Body of pancreas (tissue), 4 donors: ENCODE measurements around the gene DBR1. TPM values are rescaled to one million over a fixed set of nuclear protein-coding genes. Genes with fewer than 3 reads are reported as not detected.

Source experiments
- ATAC-seq: fragments of 150-250 bp; one replicate; pipeline ENCODE4 v1.9.1; 2016
- DNase-seq, 4 donors: peaks; one replicate each; pipeline ENCODE4 v3.0.0-alpha.2; 2019
- H3K27ac ChIP-seq, 4 donors: fragments of 200-600 bp; sonication (generic); 1 replicate in 3 of 4; 2 replicates in 1 of 4; pipeline versions ENCODE4 v1.5.1 to v1.6.1; 2016 to 2019; ENCODE audit warnings: mild to moderate bottlenecking in 1 of 4, mixed read lengths in 1 of 4, moderate library complexity in 1 of 4
- H3K27me3 ChIP-seq, 2 donors: fragments of 200-600 bp; sonication (generic); one replicate each; pipeline ENCODE4 v1.6.0; 2016; ENCODE audit warnings: mild to moderate bottlenecking in 1 of 2
- H3K36me3 ChIP-seq, 2 donors: fragments of 200-600 bp; sonication (generic); replicated peaks in 1 of 2; 2 replicates each; pipeline ENCODE4 v1.5.1; 2016; ENCODE audit warnings: low read depth in 2 of 2; ENCODE audit not compliant: insufficient read depth in 1 of 2
- H3K4me1 ChIP-seq: fragments of 200-600 bp; sonication (generic); one replicate; pipeline ENCODE4 v1.6.0; 2016
- H3K4me3 ChIP-seq, 2 donors: fragments of 200-600 bp; sonication (generic); 1 replicate in 1 of 2; 2 replicates in 1 of 2; pipeline ENCODE4 v1.5.1; 2016 to 2019
- H3K9me3 ChIP-seq, 3 donors: fragments of 200-600 bp; sonication (generic); 1 replicate in 2 of 3; 2 replicates in 1 of 3; pipeline ENCODE4 v1.5.1; 2016
- CTCF ChIP-seq, 7 experiments: fragments of 450-650 bp in 4 of 7; fragments of 200-600 bp in 3 of 7; sonication (generic) in 3 of 7; IDR thresholded peaks; one replicate each; pipeline ENCODE4 v1.5.1; 2016 to 2019; ENCODE audit warnings: antibody characterized with exemption in 7 of 7
- POLR2A ChIP-seq, 3 donors: fragments of 450-650 bp; IDR thresholded peaks; one replicate each; pipeline ENCODE4 v1.6.1; 2016; ENCODE audit warnings: antibody characterized with exemption in 3 of 3, mild to moderate bottlenecking in 2 of 3
- WGBS, 2 donors: methylation state at CpG; one replicate each; pipeline ENCODE4 v1.1.5; 2017; 5-methylcytosine and 5-hydroxymethylcytosine counted together
- intact Hi-C: fragments of 100-400 bp; cut with DNase I; formaldehyde crosslinking; loops from one replicate; pipeline ENCODE4 v1.15.1; 2023
- total RNA-seq, 2 donors: library from RNA; depleted of rRNA; stranded (reverse); fragments of >200 nt; gene quantifications; one replicate each; pipeline ENCODE4 v1.1.0, GENCODE V29; 2016

DBR1 gene
- total RNA-seq, 2 donors from 2014 or later, result 4.3 to 11.7 TPM

GRCh38 chr3:138127636-138128365 is 46.9 kb downstream of the DBR1 start:
- intact Hi-C loops, result no loop called here
- H3K4me3 ChIP-seq, result no peak overlapping the region
- 77 to 100% methylated on average over 1 of the region's 1 CpG for WGBS, 2 donors

GRCh38 chr3:138125548-138126221 is 49.0 kb downstream of the DBR1 start:
- H3K4me3 ChIP-seq, result no peak overlapping the region
- H3K9me3 ChIP-seq, result no peaks in the 10 kb centered on the region
- TF ChIP-seq POLR2A (IDR thresholded peaks at IDR 0.05), result peak in 1 of 3 donors; percentile 29
- TF ChIP-seq CTCF (IDR thresholded peaks at IDR 0.05), result no peak
- peak overlapping the region in 2 of 4 donors; percentile 31 to 50 for H3K27ac ChIP-seq
- peak; percentile 62 for ATAC-seq
- peak in 1 of 4 donors; percentile 40 for DNase-seq
- H3K36me3 ChIP-seq, result no peaks in the 10 kb centered on the region
- H3K27me3 ChIP-seq, result no peaks in the 10 kb centered on the region
- intact Hi-C loops, result no loop called here
- H3K4me1 ChIP-seq, result no peaks in the 10 kb centered on the region
- 45 to 63% methylated on average over 5 of the region's 5 CpGs for WGBS, 2 donors

More at GRCh38 chr3:138127636-138128365, 46.9 kb downstream of the DBR1 start:
- peaks cover 3% of the 10 kb centered on the region for H3K4me1 ChIP-seq
- ATAC-seq (no peak), DNase-seq (no peak)
- no peak for TF ChIP-seq POLR2A (IDR thresholded peaks at IDR 0.05)
- H3K27me3 ChIP-seq, result no peaks in the 10 kb centered on the region
- H3K9me3 ChIP-seq, result no peaks in the 10 kb centered on the region
- H3K36me3 ChIP-seq, result no peaks in the 10 kb centered on the region
- H3K27ac ChIP-seq, result peak overlapping the region in 1 of 4 donors; percentile 3

GRCh38 chr3:138124706-138125355 is 49.9 kb downstream of the DBR1 start:
- TF ChIP-seq CTCF (IDR thresholded peaks at IDR 0.05) (no peak), POLR2A (IDR thresholded peaks at IDR 0.05) (no peak)
- 79% methylated on average over 10 of the region's 10 CpGs for WGBS, 2 donors
- Histone ChIP-seq H3K27me3 (no peaks in the 10 kb centered on the region), H3K9me3 (no peaks in the 10 kb centered on the region), H3K27ac (peak overlapping the region in 1 of 4 donors; percentile 50), H3K4me1 (no peaks in the 10 kb centered on the region), H3K36me3 (no peaks in the 10 kb centered on the region), H3K4me3 (no peak overlapping the region)
- ATAC-seq, result no peak
- no peak for DNase-seq
- intact Hi-C loops, result no loop called here

GRCh38 chr3:138124188-138124587 is 50.5 kb downstream of the DBR1 start:
- 89 to 96% methylated on average over 6 of the region's 6 CpGs for WGBS, 2 donors
- no peaks in the 10 kb centered on the region for H3K4me1 ChIP-seq
- no peaks in the 10 kb centered on the region for H3K9me3 ChIP-seq
- no peaks in the 10 kb centered on the region for H3K27me3 ChIP-seq
- H3K4me3 ChIP-seq, result no peak overlapping the region
- no peak overlapping the region for H3K27ac ChIP-seq
- intact Hi-C loops, result no loop called here
- DNase-seq (no peak), ATAC-seq (no peak)
- no peaks in the 10 kb centered on the region for H3K36me3 ChIP-seq
- TF ChIP-seq CTCF (IDR thresholded peaks at IDR 0.05), result no peak
- no peak for TF ChIP-seq POLR2A (IDR thresholded peaks at IDR 0.05)

- Histone ChIP-seq H3K27me3 (no peaks in the 10 kb centered on the region), H3K4me3 (no peak overlapping the region), H3K4me1 (peaks cover 7% of the 10 kb centered on the region), H3K36me3 (no peaks in the 10 kb centered on the region), H3K27ac (no peak overlapping the region), H3K9me3 (no peaks in the 10 kb centered on the region)
- WGBS, 2 donors, result 61 to 72% methylated on average over 4 of the region's 4 CpGs
- TF ChIP-seq CTCF (IDR thresholded peaks at IDR 0.05), result no peak
- no peak for TF ChIP-seq POLR2A (IDR thresholded peaks at IDR 0.05)
- no peak for ATAC-seq
- DNase-seq, result no peak
- intact Hi-C loops, result loop anchor here (2.0 kb wide), 1 partner anchor 49 kb away; no protein-coding TSS in a partner anchor
These were observed 55.3 kb downstream of the DBR1 start for GRCh38 chr3:138119423-138119766.
